Endodermal cell (in vitro differentiated cells): ENCODE measurements around the gene RAB44. TPM values are rescaled to one million over a fixed set of nuclear protein-coding genes. Genes with fewer than 3 reads are reported as not detected.

Experiments
- DNase-seq: peaks from one replicate; pipeline ENCODE4 v3.0.0-alpha.2; 2017
- H3K27ac ChIP-seq: 2 replicates; pipeline ENCODE4 v1.5.1; 2013; ENCODE audit warnings: mild to moderate bottlenecking, low read depth, low read length, moderate library complexity
- H3K27me3 ChIP-seq: 2 replicates; pipeline ENCODE4 v1.6.1; 2013; ENCODE audit warnings: mild to moderate bottlenecking, low read length, moderate library complexity; ENCODE audit not compliant: insufficient read depth, control insufficient read depth, poor library complexity, severe bottlenecking
- H3K36me3 ChIP-seq: 2 replicates; pipeline ENCODE4 v1.7.0; 2013; ENCODE audit warnings: mild to moderate bottlenecking, low read length, moderate library complexity; ENCODE audit not compliant: control insufficient read depth, insufficient read depth
- H3K4me1 ChIP-seq: one replicate; pipeline ENCODE4 v1.7.0; 2013; ENCODE audit warnings: low read length; ENCODE audit not compliant: control insufficient read depth, insufficient read depth
- H3K4me3 ChIP-seq: 2 replicates; pipeline ENCODE4 v1.5.1; 2013; ENCODE audit warnings: mild to moderate bottlenecking, low read length, moderate library complexity
- H3K9ac ChIP-seq: 2 replicates; pipeline ENCODE4 v1.6.1; 2013; ENCODE audit warnings: mild to moderate bottlenecking, low read length, moderate library complexity; ENCODE audit not compliant: poor library complexity, severe bottlenecking; ENCODE audit errors: extremely low read depth
- H3K9me3 ChIP-seq: 2 replicates; pipeline ENCODE4 v1.6.1; 2013; ENCODE audit warnings: mild to moderate bottlenecking, low read length, moderate library complexity; ENCODE audit not compliant: control insufficient read depth
- H3K27ac Mint-ChIP-seq: 2 replicates; pipeline ENCODE4 v1.8.0; 2020; ENCODE audit warnings: mixed read lengths
- H3K27me3 Mint-ChIP-seq: 2 replicates; pipeline ENCODE4 v1.8.0; 2021; ENCODE audit warnings: mild to moderate bottlenecking, mixed read lengths; ENCODE audit not compliant: insufficient read depth
- H3K36me3 Mint-ChIP-seq: 2 replicates; pipeline ENCODE4 v1.8.0; 2020; ENCODE audit warnings: low read depth, mixed read lengths
- H3K4me1 Mint-ChIP-seq: 2 replicates; pipeline ENCODE4 v1.8.0; 2020; ENCODE audit warnings: mixed read lengths
- H3K4me3 Mint-ChIP-seq: 2 replicates; pipeline ENCODE4 v1.8.0; 2020; ENCODE audit warnings: mild to moderate bottlenecking, moderate library complexity, mixed read lengths
- H3K9me3 Mint-ChIP-seq: 2 replicates; pipeline ENCODE4 v1.8.0; 2020; ENCODE audit warnings: mild to moderate bottlenecking, mixed read lengths
- CTCF ChIP-seq: fragments of 200-600 bp; sonication (generic); conservative IDR thresholded peaks from 2 replicates; pipeline ENCODE4 v1.5.0; 2021; ENCODE audit warnings: antibody characterized with exemption, mild to moderate bottlenecking
- WGBS, 2 experiments: methylation state at CpG; one replicate each; pipeline versions ENCODE4 v1.1.5 to v1.1.7; 2013; ENCODE audit warnings: missing lambda C conversion rate in 2 of 2, mixed read lengths in 1 of 2; ENCODE audit not compliant: insufficient coverage in 1 of 2, insufficient read length in 1 of 2; 5-methylcytosine and 5-hydroxymethylcytosine counted together
- total RNA-seq, 2 donors: library from RNA; stranded (reverse); fragmentation: NEBNext Ultra II Directional in 1 of 2; extraction: Animal tissue kit (Norgen Biotek cat#: 25700) in 1 of 2; gene quantifications; 2 replicates in 1 of 2; 3 replicates in 1 of 2; pipeline ENCODE4 v1.2.1, GENCODE V29; 2021

RAB44 gene
- total RNA-seq, 2 donors from 2014 or later, result not detected

GRCh38 chr6:36752187-36752885 is 54.7 kb downstream of the RAB44 start:
- Histone ChIP-seq H3K27me3 (no peaks in the 10 kb centered on the region), H3K9ac (no peak overlapping the region), H3K4me1 (no peaks in the 10 kb centered on the region), H3K36me3 (no peaks in the 10 kb centered on the region), H3K4me3 (no peak overlapping the region), H3K27ac (no peak overlapping the region), H3K9me3 (peaks cover 8% of the 10 kb centered on the region)
- TF ChIP-seq CTCF, result no peak
- 90 to 100% methylated on average over 3 to 6 of the region's 6 CpGs for WGBS, 2 experiments
- Mint-ChIP-seq H3K4me1 (peaks cover 5% of the 10 kb centered on the region), H3K27me3 (peaks cover 6% of the 10 kb centered on the region), H3K9me3 (peaks cover 12% of the 10 kb centered on the region), H3K27ac (no peak overlapping the region), H3K36me3 (no peaks in the 10 kb centered on the region), H3K4me3 (no peak overlapping the region)
- no peak for DNase-seq

GRCh38 chr6:36752886-36753506 is 55.4 kb downstream of the RAB44 start:
- 88 to 94% methylated on average over 3 to 6 of the region's 6 CpGs for WGBS, 2 experiments
- Mint-ChIP-seq H3K36me3 (no peaks in the 10 kb centered on the region), H3K9me3 (peaks cover 12% of the 10 kb centered on the region), H3K27me3 (peaks cover 6% of the 10 kb centered on the region), H3K4me1 (peaks cover 5% of the 10 kb centered on the region), H3K4me3 (no peak overlapping the region), H3K27ac (no peak overlapping the region)
- Histone ChIP-seq H3K36me3 (no peaks in the 10 kb centered on the region), H3K27ac (no peak overlapping the region), H3K4me1 (no peaks in the 10 kb centered on the region), H3K27me3 (no peaks in the 10 kb centered on the region), H3K4me3 (no peak overlapping the region), H3K9me3 (peaks cover 8% of the 10 kb centered on the region), H3K9ac (no peak overlapping the region)
- no peak for DNase-seq
- TF ChIP-seq CTCF, result no peak

GRCh38 chr6:36753671-36754405 is 56.2 kb downstream of the RAB44 start:
- Mint-ChIP-seq H3K4me1 (peaks cover 5% of the 10 kb centered on the region), H3K27ac (no peak overlapping the region), H3K9me3 (peaks cover 6% of the 10 kb centered on the region), H3K27me3 (peaks cover 4% of the 10 kb centered on the region), H3K36me3 (no peaks in the 10 kb centered on the region), H3K4me3 (no peak overlapping the region)
- no peak for DNase-seq
- Histone ChIP-seq H3K27me3 (no peaks in the 10 kb centered on the region), H3K9ac (no peak overlapping the region), H3K4me3 (no peak overlapping the region), H3K36me3 (no peaks in the 10 kb centered on the region), H3K9me3 (peaks cover under 1% of the 10 kb centered on the region), H3K4me1 (no peaks in the 10 kb centered on the region), H3K27ac (no peak overlapping the region)
- no peak for TF ChIP-seq CTCF
- WGBS, 2 experiments, result 88 to 93% methylated on average over 6 to 7 of the region's 7 CpGs
